ENCODE data around the gene TOMM5.

- TF ChIP-seq, protein P1, sequence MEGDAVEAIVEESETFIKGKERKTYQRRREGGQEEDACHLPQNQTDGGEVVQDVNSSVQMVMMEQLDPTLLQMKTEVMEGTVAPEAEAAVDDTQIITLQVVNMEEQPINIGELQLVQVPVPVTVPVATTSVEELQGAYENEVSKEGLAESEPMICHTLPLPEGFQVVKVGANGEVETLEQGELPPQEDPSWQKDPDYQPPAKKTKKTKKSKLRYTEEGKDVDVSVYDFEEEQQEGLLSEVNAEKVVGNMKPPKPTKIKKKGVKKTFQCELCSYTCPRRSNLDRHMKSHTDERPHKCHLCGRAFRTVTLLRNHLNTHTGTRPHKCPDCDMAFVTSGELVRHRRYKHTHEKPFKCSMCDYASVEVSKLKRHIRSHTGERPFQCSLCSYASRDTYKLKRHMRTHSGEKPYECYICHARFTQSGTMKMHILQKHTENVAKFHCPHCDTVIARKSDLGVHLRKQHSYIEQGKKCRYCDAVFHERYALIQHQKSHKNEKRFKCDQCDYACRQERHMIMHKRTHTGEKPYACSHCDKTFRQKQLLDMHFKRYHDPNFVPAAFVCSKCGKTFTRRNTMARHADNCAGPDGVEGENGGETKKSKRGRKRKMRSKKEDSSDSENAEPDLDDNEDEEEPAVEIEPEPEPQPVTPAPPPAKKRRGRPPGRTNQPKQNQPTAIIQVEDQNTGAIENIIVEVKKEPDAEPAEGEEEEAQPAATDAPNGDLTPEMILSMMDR (conservative IDR thresholded peaks at IDR 0.05; ENCODE audit: low read length): no peak
- no peak for TF ChIP-seq EZH2phosphoT487 (IDR thresholded peaks at IDR 0.05; ENCODE audit: borderline replicate concordance)
These were observed 38.1 kb downstream of the TOMM5 start for GRCh38 chr9:37554318-37554717.
